T-helper 2 cell treated with Interferon-gamma antibody and Interleukin-4, amounts not matched to agents 100 ng/mL and 5 ng/mL, for 36 hours (primary cell): ENCODE measurements around the gene CKAP5. TPM values are rescaled to one million over a fixed set of nuclear protein-coding genes. Genes with fewer than 3 reads are reported as not detected.
"Not testable (repeated sequence)": the region's sequence is repeated elsewhere in the genome, so short reads cannot be mapped to it uniquely, and the experiment has no call there.

Source experiments
- intact Hi-C: fragments of 100-400 bp; cut with micrococcal nuclease; formaldehyde crosslinking; loops from one replicate; pipeline ENCODE4 v1.15.1; 2023
- total RNA-seq: library from RNA; stranded (reverse); gene quantifications from 2 replicates; pipeline ENCODE4 v1.2.3, GENCODE V29; 2022

CKAP5 gene
- total RNA-seq, 1 donor from 2014 or later, result 137 TPM

GRCh38 chr11:46855863-46856262, 9.8 kb upstream of the CKAP5 start:
- intact Hi-C loops, result no loop called here

GRCh38 chr11:46855167-46855566, 9.1 kb upstream of the CKAP5 start:
- intact Hi-C loops, result no loop called here

- intact Hi-C loops, result no loop called here
Measured at GRCh38 chr11:46850829-46851380, 4.8 kb upstream of the CKAP5 start.

- intact Hi-C loops, result loop anchor here (5.0 to 10.0 kb wide), 3 partner anchors 235 to 1042 kb away; partner anchors contain the start of genes ATG13, FNBP4, HARBI1 and SLC35C1
Measured at GRCh38 chr11:46849631-46850030, 3.6 kb upstream of the CKAP5 start.

- intact Hi-C loops, result loop anchor here (1.0 to 10.0 kb wide), 5 partner anchors 20 to 1039 kb away; partner anchors contain the start of genes ARHGAP1, ATG13, FNBP4 and HARBI1
Measured at GRCh38 chr11:46846510-46846830, 390 bp upstream of the CKAP5 start.

GRCh38 chr11:46845440-46845739, 690 bp downstream of the CKAP5 start:
- intact Hi-C loops, result loop anchor here (5.0 to 10.0 kb wide), 3 partner anchors 231 to 1038 kb away; partner anchors contain the start of genes ATG13, FNBP4, HARBI1 and SLC35C1

- intact Hi-C loops, result loop anchor here (10.0 kb wide), 1 partner anchor 225 kb away; the partner anchor contains the start of genes ATG13 and HARBI1
Measured at GRCh38 chr11:46840116-46840515, 6.0 kb downstream of the CKAP5 start.

- intact Hi-C loops, result no loop called here
Measured at GRCh38 chr11:46838501-46838900, 7.6 kb downstream of the CKAP5 start.

GRCh38 chr11:46837860-46838259, 8.2 kb downstream of the CKAP5 start:
- intact Hi-C loops, result no loop called here

GRCh38 chr11:46836870-46837269, 9.2 kb downstream of the CKAP5 start:
- intact Hi-C loops, result no loop called here

GRCh38 chr11:46836431-46836830, 9.6 kb downstream of the CKAP5 start:
- intact Hi-C loops, result no loop called here

- intact Hi-C loops, result no loop called here
Measured at GRCh38 chr11:46835897-46836296, 10.2 kb downstream of the CKAP5 start.

GRCh38 chr11:46834821-46835220, 11.3 kb downstream of the CKAP5 start:
- intact Hi-C loops, result no loop called here

- intact Hi-C loops, result no loop called here
Measured at GRCh38 chr11:46832511-46833214, 13.4 kb downstream of the CKAP5 start.

- intact Hi-C loops, result no loop called here
Measured at GRCh38 chr11:46827995-46828394, 18.1 kb downstream of the CKAP5 start.

GRCh38 chr11:46826310-46827044, 19.6 kb downstream of the CKAP5 start:
- intact Hi-C loops, result loop anchor here (1.0 kb wide), 2 partner anchors 20 to 126 kb away; partner anchors contain the start of genes ARHGAP1 and CKAP5

- intact Hi-C loops, result no loop called here
Measured at GRCh38 chr11:46808799-46809431, 37.2 kb downstream of the CKAP5 start.

- intact Hi-C loops, result no loop called here
Measured at GRCh38 chr11:46801694-46802470, 44.2 kb downstream of the CKAP5 start.

- intact Hi-C loops, result no loop called here
Measured at GRCh38 chr11:46800177-46800576, 45.9 kb downstream of the CKAP5 start.

- intact Hi-C loops, result not testable (repeated sequence)
Measured at GRCh38 chr11:46799725-46800124, 46.4 kb downstream of the CKAP5 start.

- intact Hi-C loops, result no loop called here
Measured at GRCh38 chr11:46778416-46778815, 67.7 kb downstream of the CKAP5 start.
